ENCODE data around the gene LRMDA. TPM values are rescaled to one million over a fixed set of nuclear protein-coding genes. Genes with fewer than 3 reads are reported as not detected.

LRMDA gene
- total and polyA plus RNA-seq, 2 of the 13 experiments (the other 11 are each of a cell fraction or from before 2014, with no cell fraction given), result 13.4 to 22.0 TPM

DNA sequence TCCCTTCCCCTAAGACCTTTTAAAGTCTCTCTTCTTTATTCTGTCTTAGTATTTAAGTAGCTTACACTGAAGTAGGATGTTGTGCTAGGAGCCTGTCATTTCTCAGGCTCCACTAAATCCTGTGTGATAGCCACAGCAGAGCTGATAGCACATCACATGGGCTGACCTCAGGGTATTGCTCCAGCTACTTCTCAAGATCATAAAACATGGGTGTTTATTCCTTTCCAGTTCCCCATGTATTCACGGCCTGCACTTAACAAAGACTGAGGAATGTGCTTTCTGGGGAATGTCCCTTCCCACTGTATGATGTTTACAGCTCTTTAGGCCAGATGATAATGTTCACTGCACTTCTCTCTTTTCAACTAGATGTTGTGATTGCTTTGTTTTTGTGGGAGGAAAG, 1119.4 kb downstream of the LRMDA start:
- no peaks in the 10 kb centered on the region for H3K4me1 ChIP-seq (ENCODE audit: insufficient read depth, low read length)
- BruUV-seq (replicated peaks), result no TSS peak

More for the DNA sequence above, 1119.4 kb downstream of the LRMDA start:
- DNase-seq (ENCODE audit: low spot score), result no peak
- Histone ChIP-seq H3K9ac (ENCODE audit: insufficient read depth, low read depth, low read length) (no peak overlapping the region), H2AFZ (ENCODE audit: low read length) (no peak overlapping the region), H3K27ac (ENCODE audit: extremely low read length, insufficient read depth, low read length) (no peak overlapping the region), H3K9me3 (ENCODE audit: low read length) (no peaks in the 10 kb centered on the region), H3K27me3 (ENCODE audit: control insufficient read depth in 1 of 2, insufficient read depth in 2 of 2, low read length in 2 of 2) (no peaks in the 10 kb centered on the region), H3K4me2 (ENCODE audit: low read depth, low read length) (no peak overlapping the region), H3K4me3 (replicated peaks in 1 of 3; ENCODE audit: insufficient read depth in 1 of 3, low read depth in 2 of 3, low read length in 3 of 3) (no peak overlapping the region), H4K20me1 (ENCODE audit: insufficient read depth, low read length) (no peaks in the 10 kb centered on the region), H3K79me2 (ENCODE audit: insufficient read depth, low read length) (no peaks in the 10 kb centered on the region), H3K36me3 (replicated peaks in 1 of 2; ENCODE audit: control insufficient read depth in 1 of 2, insufficient read depth in 2 of 2, low read length in 2 of 2) (no peaks in the 10 kb centered on the region)
- no peak for FAIRE-seq
- ATAC-seq, result no peak
- no peak for TF ChIP-seq ELF4 (CRISPR knock-in tag; IDR thresholded peaks at IDR 0.05; ENCODE audit: borderline replicate concordance)
- TF ChIP-seq, protein P1, sequence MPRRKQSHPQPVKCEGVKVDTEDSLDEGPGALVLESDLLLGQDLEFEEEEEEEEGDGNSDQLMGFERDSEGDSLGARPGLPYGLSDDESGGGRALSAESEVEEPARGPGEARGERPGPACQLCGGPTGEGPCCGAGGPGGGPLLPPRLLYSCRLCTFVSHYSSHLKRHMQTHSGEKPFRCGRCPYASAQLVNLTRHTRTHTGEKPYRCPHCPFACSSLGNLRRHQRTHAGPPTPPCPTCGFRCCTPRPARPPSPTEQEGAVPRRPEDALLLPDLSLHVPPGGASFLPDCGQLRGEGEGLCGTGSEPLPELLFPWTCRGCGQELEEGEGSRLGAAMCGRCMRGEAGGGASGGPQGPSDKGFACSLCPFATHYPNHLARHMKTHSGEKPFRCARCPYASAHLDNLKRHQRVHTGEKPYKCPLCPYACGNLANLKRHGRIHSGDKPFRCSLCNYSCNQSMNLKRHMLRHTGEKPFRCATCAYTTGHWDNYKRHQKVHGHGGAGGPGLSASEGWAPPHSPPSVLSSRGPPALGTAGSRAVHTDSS (CRISPR knock-in tag; conservative IDR thresholded peaks at IDR 0.05), result no peak
- no peak for TF ChIP-seq E2F1 (CRISPR knock-in tag; IDR thresholded peaks at IDR 0.05)
- TF ChIP-seq, protein P2, sequence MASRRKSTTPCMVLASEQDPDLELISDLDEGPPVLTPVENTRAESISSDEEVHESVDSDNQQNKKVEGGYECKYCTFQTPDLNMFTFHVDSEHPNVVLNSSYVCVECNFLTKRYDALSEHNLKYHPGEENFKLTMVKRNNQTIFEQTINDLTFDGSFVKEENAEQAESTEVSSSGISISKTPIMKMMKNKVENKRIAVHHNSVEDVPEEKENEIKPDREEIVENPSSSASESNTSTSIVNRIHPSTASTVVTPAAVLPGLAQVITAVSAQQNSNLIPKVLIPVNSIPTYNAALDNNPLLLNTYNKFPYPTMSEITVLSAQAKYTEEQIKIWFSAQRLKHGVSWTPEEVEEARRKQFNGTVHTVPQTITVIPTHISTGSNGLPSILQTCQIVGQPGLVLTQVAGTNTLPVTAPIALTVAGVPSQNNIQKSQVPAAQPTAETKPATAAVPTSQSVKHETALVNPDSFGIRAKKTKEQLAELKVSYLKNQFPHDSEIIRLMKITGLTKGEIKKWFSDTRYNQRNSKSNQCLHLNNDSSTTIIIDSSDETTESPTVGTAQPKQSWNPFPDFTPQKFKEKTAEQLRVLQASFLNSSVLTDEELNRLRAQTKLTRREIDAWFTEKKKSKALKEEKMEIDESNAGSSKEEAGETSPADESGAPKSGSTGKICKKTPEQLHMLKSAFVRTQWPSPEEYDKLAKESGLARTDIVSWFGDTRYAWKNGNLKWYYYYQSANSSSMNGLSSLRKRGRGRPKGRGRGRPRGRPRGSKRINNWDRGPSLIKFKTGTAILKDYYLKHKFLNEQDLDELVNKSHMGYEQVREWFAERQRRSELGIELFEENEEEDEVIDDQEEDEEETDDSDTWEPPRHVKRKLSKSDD (CRISPR knock-in tag; IDR thresholded peaks at IDR 0.05; ENCODE audit: low read depth), result no peak
- TF ChIP-seq, protein P3, sequence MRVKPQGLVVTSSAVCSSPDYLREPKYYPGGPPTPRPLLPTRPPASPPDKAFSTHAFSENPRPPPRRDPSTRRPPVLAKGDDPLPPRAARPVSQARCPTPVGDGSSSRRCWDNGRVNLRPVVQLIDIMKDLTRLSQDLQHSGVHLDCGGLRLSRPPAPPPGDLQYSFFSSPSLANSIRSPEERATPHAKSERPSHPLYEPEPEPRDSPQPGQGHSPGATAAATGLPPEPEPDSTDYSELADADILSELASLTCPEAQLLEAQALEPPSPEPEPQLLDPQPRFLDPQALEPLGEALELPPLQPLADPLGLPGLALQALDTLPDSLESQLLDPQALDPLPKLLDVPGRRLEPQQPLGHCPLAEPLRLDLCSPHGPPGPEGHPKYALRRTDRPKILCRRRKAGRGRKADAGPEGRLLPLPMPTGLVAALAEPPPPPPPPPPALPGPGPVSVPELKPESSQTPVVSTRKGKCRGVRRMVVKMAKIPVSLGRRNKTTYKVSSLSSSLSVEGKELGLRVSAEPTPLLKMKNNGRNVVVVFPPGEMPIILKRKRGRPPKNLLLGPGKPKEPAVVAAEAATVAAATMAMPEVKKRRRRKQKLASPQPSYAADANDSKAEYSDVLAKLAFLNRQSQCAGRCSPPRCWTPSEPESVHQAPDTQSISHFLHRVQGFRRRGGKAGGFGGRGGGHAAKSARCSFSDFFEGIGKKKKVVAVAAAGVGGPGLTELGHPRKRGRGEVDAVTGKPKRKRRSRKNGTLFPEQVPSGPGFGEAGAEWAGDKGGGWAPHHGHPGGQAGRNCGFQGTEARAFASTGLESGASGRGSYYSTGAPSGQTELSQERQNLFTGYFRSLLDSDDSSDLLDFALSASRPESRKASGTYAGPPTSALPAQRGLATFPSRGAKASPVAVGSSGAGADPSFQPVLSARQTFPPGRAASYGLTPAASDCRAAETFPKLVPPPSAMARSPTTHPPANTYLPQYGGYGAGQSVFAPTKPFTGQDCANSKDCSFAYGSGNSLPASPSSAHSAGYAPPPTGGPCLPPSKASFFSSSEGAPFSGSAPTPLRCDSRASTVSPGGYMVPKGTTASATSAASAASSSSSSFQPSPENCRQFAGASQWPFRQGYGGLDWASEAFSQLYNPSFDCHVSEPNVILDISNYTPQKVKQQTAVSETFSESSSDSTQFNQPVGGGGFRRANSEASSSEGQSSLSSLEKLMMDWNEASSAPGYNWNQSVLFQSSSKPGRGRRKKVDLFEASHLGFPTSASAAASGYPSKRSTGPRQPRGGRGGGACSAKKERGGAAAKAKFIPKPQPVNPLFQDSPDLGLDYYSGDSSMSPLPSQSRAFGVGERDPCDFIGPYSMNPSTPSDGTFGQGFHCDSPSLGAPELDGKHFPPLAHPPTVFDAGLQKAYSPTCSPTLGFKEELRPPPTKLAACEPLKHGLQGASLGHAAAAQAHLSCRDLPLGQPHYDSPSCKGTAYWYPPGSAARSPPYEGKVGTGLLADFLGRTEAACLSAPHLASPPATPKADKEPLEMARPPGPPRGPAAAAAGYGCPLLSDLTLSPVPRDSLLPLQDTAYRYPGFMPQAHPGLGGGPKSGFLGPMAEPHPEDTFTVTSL (CRISPR knock-in tag; IDR thresholded peaks at IDR 0.05; ENCODE audit: borderline replicate concordance), result no peak
- in situ Hi-C loops (cut with HindIII; ENCODE audit: extremely low pct_ligation_motif_present, low pct_unique_long_range_greater_than_20kb) (no loop called here), intact Hi-C loops (cut with micrococcal nuclease; ENCODE audit: unreplicated experiment) (no loop called here)
- ChIA-PET POLR2A (no interaction called here), CTCF (ENCODE audit: low intra/inter-chr PET ratio, low total read pairs) (no interaction called here)
- 64% methylated on average over 1 of the region's 1 CpG for WGBS (ENCODE audit: low lambda C conversion rate)

All from HepG2 (cell line).